Endothelial cell (in vitro differentiated cells): ENCODE measurements around the gene NME7. TPM values are rescaled to one million over a fixed set of nuclear protein-coding genes. Genes with fewer than 3 reads are reported as not detected.
A peak's percentile ranks its signal among the peaks of the same experiment; 100 is the strongest.
"Not testable (repeated sequence)": the region's sequence is repeated elsewhere in the genome, so short reads cannot be mapped to it uniquely, and the experiment has no call there.

Experiments
- DNase-seq: peaks from one replicate; pipeline ENCODE4 v3.0.0; 2021; ENCODE audit warnings: low spot score
- H3K27ac Mint-ChIP-seq: one replicate; pipeline ENCODE4 v1.8.0; 2021; ENCODE audit warnings: mixed read lengths, inconsistent platforms; ENCODE audit not compliant: unreplicated experiment
- H3K27me3 Mint-ChIP-seq: one replicate; pipeline ENCODE4 v1.8.0; 2021; ENCODE audit warnings: mild to moderate bottlenecking, moderate library complexity, mixed read lengths, inconsistent platforms; ENCODE audit not compliant: unreplicated experiment
- H3K36me3 Mint-ChIP-seq: one replicate; pipeline ENCODE4 v1.8.0; 2021; ENCODE audit warnings: mild to moderate bottlenecking, low read depth, mixed read lengths, inconsistent platforms; ENCODE audit not compliant: unreplicated experiment
- H3K4me1 Mint-ChIP-seq: one replicate; pipeline ENCODE4 v1.8.0; 2021; ENCODE audit warnings: mild to moderate bottlenecking, mixed read lengths, inconsistent platforms; ENCODE audit not compliant: unreplicated experiment
- H3K4me3 Mint-ChIP-seq: one replicate; pipeline ENCODE4 v1.8.0; 2021; ENCODE audit warnings: mild to moderate bottlenecking, mixed read lengths, inconsistent platforms; ENCODE audit not compliant: unreplicated experiment
- H3K9me3 Mint-ChIP-seq: one replicate; pipeline ENCODE4 v1.8.0; 2021; ENCODE audit warnings: mixed read lengths, inconsistent platforms; ENCODE audit not compliant: unreplicated experiment
- CTCF ChIP-seq: fragments of 200-600 bp; sonication (generic); IDR thresholded peaks from one replicate; pipeline ENCODE4 v1.5.0; 2021; ENCODE audit warnings: antibody characterized with exemption; ENCODE audit not compliant: unreplicated experiment
- total RNA-seq: library from RNA; stranded (reverse); fragmentation: NEBNext Ultra II Directional; extraction: Animal tissue kit (Norgen Biotek cat#: 25700); gene quantifications from one replicate; pipeline ENCODE4 v1.2.1, GENCODE V29; 2021; ENCODE audit not compliant: unreplicated experiment

NME7 gene
- total RNA-seq, 1 donor from 2014 or later, result 18.9 TPM

GRCh38 chr1:169360415-169360814 is 7.2 kb downstream of the NME7 start:
- H3K27ac Mint-ChIP-seq, result no peak overlapping the region
- H3K4me3 Mint-ChIP-seq, result no peak overlapping the region
- no peaks in the 10 kb centered on the region for H3K27me3 Mint-ChIP-seq
- H3K4me1 Mint-ChIP-seq, result no peaks in the 10 kb centered on the region
- TF ChIP-seq CTCF, result no peak
- peaks cover 6% of the 10 kb centered on the region for H3K36me3 Mint-ChIP-seq
- DNase-seq, result no peak
- H3K9me3 Mint-ChIP-seq, result no peaks in the 10 kb centered on the region

GRCh38 chr1:169348383-169349036 is 19.1 kb downstream of the NME7 start:
- H3K27ac Mint-ChIP-seq, result no peak overlapping the region

GRCh38 chr1:169347688-169348382 is 19.8 kb downstream of the NME7 start:
- H3K27ac Mint-ChIP-seq, result no peak overlapping the region
- H3K9me3 Mint-ChIP-seq, result no peaks in the 10 kb centered on the region
- no peak for DNase-seq
- H3K4me1 Mint-ChIP-seq, result no peaks in the 10 kb centered on the region
- no peak for TF ChIP-seq CTCF
- no peaks in the 10 kb centered on the region for H3K36me3 Mint-ChIP-seq
- no peaks in the 10 kb centered on the region for H3K27me3 Mint-ChIP-seq
- H3K4me3 Mint-ChIP-seq, result no peak overlapping the region

More at GRCh38 chr1:169348383-169349036, 19.1 kb downstream of the NME7 start:
- Mint-ChIP-seq H3K36me3 (no peaks in the 10 kb centered on the region), H3K9me3 (no peaks in the 10 kb centered on the region), H3K4me3 (no peak overlapping the region), H3K4me1 (no peaks in the 10 kb centered on the region), H3K27me3 (no peaks in the 10 kb centered on the region)
- peak; percentile 29 for DNase-seq
- peak; percentile 93 for TF ChIP-seq CTCF

- H3K4me3 Mint-ChIP-seq, result no peak overlapping the region
- no peaks in the 10 kb centered on the region for H3K36me3 Mint-ChIP-seq
- H3K9me3 Mint-ChIP-seq, result no peaks in the 10 kb centered on the region
- no peak for DNase-seq
- TF ChIP-seq CTCF, result no peak
- no peak overlapping the region for H3K27ac Mint-ChIP-seq
- no peaks in the 10 kb centered on the region for H3K27me3 Mint-ChIP-seq
- H3K4me1 Mint-ChIP-seq, result no peaks in the 10 kb centered on the region
These were observed 21.5 kb downstream of the NME7 start for GRCh38 chr1:169346036-169346589.

GRCh38 chr1:169345511-169345910 is 22.1 kb downstream of the NME7 start:
- Mint-ChIP-seq H3K27me3 (peaks cover 2% of the 10 kb centered on the region), H3K4me3 (no peak overlapping the region), H3K4me1 (no peaks in the 10 kb centered on the region), H3K9me3 (no peaks in the 10 kb centered on the region), H3K27ac (no peak overlapping the region), H3K36me3 (peaks cover 5% of the 10 kb centered on the region)
- DNase-seq, result no peak
- no peak for TF ChIP-seq CTCF

GRCh38 chr1:169342096-169342495 is 25.5 kb downstream of the NME7 start:
- not testable (repeated sequence) for DNase-seq, H3K9me3 Mint-ChIP-seq, H3K27ac Mint-ChIP-seq, H3K4me1 Mint-ChIP-seq, H3K4me3 Mint-ChIP-seq, H3K27me3 Mint-ChIP-seq
- H3K36me3 Mint-ChIP-seq, result peaks cover 13% of the 10 kb centered on the region
